AG04449 (cell line): ENCODE data around the gene ZNF112.

Experiments used
- CTCF ChIA-PET: fragments of 350-600 bp; formaldehyde crosslinking; extraction: SDS; loops from one replicate; lab custom pipeline; 2021; ENCODE audit warnings: antibody characterized with exemption; lab: Yijun Ruan, JAX
- POLR2A ChIA-PET: fragments of 400-600, 350-600 bp; formaldehyde crosslinking; extraction: SDS; loops from one replicate; lab custom pipeline; 2020; ENCODE audit warnings: antibody characterized with exemption, inconsistent platforms; lab: Yijun Ruan, JAX
- DNase-seq: peaks from one replicate; pipeline ENCODE4 v3.0.0-alpha.2; 2010; ENCODE audit warnings: low read depth, low spot score
- H3K4me3 ChIP-seq: 2 replicates; pipeline ENCODE4 v1.5.1; 2011; ENCODE audit warnings: low read depth, mild to moderate bottlenecking, control low read depth, low read length
- CTCF ChIP-seq: IDR thresholded peaks from one replicate; pipeline ENCODE4 v1.5.1; 2011; ENCODE audit warnings: mild to moderate bottlenecking, moderate library complexity, low read length, control low read depth, inconsistent platforms; ENCODE audit not compliant: insufficient read depth; ENCODE audit errors: missing control alignments

ZNF112 gene

GRCh38 chr19:44303320-44303719 lies 53.2 kb downstream of the ZNF112 start:
- CTCF ChIA-PET, result no interaction called here
- TF ChIP-seq CTCF, result no peak
- DNase-seq, result no peak

GRCh38 chr19:44284968-44285367 lies 71.5 kb downstream of the ZNF112 start:
- ChIA-PET CTCF (no interaction called here), POLR2A (no interaction called here)
- DNase-seq, result no peak
- no peak overlapping the region for H3K4me3 ChIP-seq
- TF ChIP-seq CTCF, result no peak

More at GRCh38 chr19:44303320-44303719, 53.2 kb downstream of the ZNF112 start:
- peak overlapping the region; percentile 24; the same call in 1 of the 2 replicates for H3K4me3 ChIP-seq
- POLR2A ChIA-PET, result no interaction called here

GRCh38 chr19:44282846-44283245 lies 73.6 kb downstream of the ZNF112 start:
- ChIA-PET POLR2A (no interaction called here), CTCF (interaction anchor here (1.0 kb wide), 1 partner anchor 32 kb away, joined by 3 read pairs; no protein-coding TSS in a partner anchor)
- no peak for TF ChIP-seq CTCF
- no peak overlapping the region for H3K4me3 ChIP-seq
- no peak for DNase-seq

- no peak for TF ChIP-seq CTCF
- no peak overlapping the region for H3K4me3 ChIP-seq
- ChIA-PET POLR2A (no interaction called here), CTCF (no interaction called here)
- DNase-seq, result no peak
Observed at GRCh38 chr19:44280916-44281315, 75.6 kb downstream of the ZNF112 start.

- no peak for DNase-seq
- POLR2A ChIA-PET, result no interaction called here
- CTCF ChIA-PET, result no interaction called here
- no peak overlapping the region for H3K4me3 ChIP-seq
- no peak for TF ChIP-seq CTCF
Observed at GRCh38 chr19:44278181-44278690, 78.2 kb downstream of the ZNF112 start.

- DNase-seq, result no peak
- no peak overlapping the region for H3K4me3 ChIP-seq
- TF ChIP-seq CTCF, result no peak
- CTCF ChIA-PET, result no interaction called here
- POLR2A ChIA-PET, result no interaction called here
Observed at GRCh38 chr19:44277331-44277730, 79.1 kb downstream of the ZNF112 start.
